Measurements from ENCODE around the gene RHBDL1.

The RHBDL1 gene

DNA sequence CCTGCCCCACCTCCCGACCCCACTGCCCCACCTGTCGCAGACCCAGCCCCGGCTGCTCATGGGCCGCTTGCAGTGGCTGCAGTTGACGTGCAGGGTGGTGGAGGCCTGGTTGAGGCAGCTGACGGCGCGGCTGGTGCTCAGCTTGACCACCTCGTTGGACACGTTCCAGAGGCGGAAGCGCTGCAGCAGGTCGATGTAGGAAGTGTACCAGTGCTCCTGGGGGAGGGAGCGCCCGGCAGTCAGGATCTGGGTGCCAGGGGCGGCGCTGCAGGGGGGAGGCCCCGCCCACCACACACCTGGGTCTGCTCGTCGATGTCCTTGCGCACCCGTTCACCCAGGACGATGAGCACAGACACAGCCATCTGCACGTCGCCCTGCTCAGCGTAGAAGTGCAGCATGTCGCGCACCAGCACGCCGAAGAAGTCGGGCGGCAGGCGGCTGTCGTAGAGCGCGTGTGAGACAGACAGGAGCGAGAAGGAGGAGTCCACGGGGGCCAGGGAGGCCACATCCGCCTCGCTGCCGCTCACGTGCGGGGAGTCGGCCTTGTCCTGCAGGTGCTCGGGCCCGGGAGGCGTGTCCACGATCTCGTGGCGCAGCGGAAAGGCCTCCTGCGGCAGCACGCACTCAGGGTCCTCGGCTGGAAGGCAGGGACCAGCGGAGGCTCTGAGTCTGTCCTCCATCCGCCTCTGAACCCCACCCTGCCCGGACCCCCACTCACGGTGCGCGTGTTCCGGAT is 9.7 kb downstream of the RHBDL1 start (continued):
- TF ChIP-seq, protein P1, sequence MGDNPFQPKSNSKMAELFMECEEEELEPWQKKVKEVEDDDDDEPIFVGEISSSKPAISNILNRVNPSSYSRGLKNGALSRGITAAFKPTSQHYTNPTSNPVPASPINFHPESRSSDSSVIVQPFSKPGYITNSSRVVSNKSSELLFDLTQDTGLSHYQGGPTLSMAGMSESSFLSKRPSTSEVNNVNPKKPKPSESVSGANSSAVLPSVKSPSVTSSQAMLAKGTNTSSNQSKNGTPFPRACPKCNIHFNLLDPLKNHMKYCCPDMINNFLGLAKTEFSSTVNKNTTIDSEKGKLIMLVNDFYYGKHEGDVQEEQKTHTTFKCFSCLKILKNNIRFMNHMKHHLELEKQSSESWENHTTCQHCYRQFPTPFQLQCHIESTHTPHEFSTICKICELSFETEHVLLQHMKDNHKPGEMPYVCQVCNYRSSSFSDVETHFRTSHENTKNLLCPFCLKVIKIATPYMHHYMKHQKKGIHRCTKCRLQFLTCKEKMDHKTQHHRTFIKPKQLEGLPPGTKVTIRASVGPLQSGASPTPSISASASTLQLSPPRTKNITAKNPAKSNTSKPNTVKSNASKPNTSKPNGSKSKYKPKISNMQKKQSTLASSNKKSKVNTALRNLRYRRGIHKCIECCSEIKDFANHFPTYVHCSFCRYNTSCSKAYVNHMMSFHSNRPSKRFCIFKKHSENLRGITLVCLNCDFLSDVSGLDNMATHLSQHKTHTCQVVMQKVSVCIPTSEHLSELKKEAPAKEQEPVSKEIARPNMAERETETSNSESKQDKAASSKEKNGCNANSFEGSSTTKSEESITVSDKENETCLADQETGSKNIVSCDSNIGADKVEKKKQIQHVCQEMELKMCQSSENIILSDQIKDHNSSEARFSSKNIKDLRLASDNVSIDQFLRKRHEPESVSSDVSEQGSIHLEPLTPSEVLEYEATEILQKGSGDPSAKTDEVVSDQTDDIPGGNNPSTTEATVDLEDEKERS (tag by site-specific recombination; IDR thresholded peaks at IDR 0.05), result no peak
- TF ChIP-seq ZNF837 (tag by site-specific recombination; IDR thresholded peaks at IDR 0.05), result 0 out of 2 replicates have a peak, but pooled peaks have one; percentile 41
- TF ChIP-seq SP7 (tag by site-specific recombination; IDR thresholded peaks at IDR 0.05), result no peak
- TF ChIP-seq, protein P2, sequence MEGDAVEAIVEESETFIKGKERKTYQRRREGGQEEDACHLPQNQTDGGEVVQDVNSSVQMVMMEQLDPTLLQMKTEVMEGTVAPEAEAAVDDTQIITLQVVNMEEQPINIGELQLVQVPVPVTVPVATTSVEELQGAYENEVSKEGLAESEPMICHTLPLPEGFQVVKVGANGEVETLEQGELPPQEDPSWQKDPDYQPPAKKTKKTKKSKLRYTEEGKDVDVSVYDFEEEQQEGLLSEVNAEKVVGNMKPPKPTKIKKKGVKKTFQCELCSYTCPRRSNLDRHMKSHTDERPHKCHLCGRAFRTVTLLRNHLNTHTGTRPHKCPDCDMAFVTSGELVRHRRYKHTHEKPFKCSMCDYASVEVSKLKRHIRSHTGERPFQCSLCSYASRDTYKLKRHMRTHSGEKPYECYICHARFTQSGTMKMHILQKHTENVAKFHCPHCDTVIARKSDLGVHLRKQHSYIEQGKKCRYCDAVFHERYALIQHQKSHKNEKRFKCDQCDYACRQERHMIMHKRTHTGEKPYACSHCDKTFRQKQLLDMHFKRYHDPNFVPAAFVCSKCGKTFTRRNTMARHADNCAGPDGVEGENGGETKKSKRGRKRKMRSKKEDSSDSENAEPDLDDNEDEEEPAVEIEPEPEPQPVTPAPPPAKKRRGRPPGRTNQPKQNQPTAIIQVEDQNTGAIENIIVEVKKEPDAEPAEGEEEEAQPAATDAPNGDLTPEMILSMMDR (tag by site-specific recombination; IDR thresholded peaks at IDR 0.05), result no peak
- TF ChIP-seq, protein P3, sequence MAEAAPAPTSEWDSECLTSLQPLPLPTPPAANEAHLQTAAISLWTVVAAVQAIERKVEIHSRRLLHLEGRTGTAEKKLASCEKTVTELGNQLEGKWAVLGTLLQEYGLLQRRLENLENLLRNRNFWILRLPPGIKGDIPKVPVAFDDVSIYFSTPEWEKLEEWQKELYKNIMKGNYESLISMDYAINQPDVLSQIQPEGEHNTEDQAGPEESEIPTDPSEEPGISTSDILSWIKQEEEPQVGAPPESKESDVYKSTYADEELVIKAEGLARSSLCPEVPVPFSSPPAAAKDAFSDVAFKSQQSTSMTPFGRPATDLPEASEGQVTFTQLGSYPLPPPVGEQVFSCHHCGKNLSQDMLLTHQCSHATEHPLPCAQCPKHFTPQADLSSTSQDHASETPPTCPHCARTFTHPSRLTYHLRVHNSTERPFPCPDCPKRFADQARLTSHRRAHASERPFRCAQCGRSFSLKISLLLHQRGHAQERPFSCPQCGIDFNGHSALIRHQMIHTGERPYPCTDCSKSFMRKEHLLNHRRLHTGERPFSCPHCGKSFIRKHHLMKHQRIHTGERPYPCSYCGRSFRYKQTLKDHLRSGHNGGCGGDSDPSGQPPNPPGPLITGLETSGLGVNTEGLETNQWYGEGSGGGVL (tag by site-specific recombination; IDR thresholded peaks at IDR 0.05), result 0 out of 2 replicates have a peak, but pooled peaks have one; percentile 9
- TF ChIP-seq ZNF585B (tag by site-specific recombination; IDR thresholded peaks at IDR 0.05), result no peak
- peak; percentile 37; the same call in 1 of the 2 replicates for TF ChIP-seq SCRT1 (tag by site-specific recombination; IDR thresholded peaks at IDR 0.05; ENCODE audit: borderline replicate concordance)
- TF ChIP-seq GFI1B (tag by site-specific recombination; IDR thresholded peaks at IDR 0.05), result no peak
- no peak for TF ChIP-seq ZNF214 (tag by site-specific recombination; IDR thresholded peaks at IDR 0.05; ENCODE audit: borderline replicate concordance)
- TF ChIP-seq, protein P4, sequence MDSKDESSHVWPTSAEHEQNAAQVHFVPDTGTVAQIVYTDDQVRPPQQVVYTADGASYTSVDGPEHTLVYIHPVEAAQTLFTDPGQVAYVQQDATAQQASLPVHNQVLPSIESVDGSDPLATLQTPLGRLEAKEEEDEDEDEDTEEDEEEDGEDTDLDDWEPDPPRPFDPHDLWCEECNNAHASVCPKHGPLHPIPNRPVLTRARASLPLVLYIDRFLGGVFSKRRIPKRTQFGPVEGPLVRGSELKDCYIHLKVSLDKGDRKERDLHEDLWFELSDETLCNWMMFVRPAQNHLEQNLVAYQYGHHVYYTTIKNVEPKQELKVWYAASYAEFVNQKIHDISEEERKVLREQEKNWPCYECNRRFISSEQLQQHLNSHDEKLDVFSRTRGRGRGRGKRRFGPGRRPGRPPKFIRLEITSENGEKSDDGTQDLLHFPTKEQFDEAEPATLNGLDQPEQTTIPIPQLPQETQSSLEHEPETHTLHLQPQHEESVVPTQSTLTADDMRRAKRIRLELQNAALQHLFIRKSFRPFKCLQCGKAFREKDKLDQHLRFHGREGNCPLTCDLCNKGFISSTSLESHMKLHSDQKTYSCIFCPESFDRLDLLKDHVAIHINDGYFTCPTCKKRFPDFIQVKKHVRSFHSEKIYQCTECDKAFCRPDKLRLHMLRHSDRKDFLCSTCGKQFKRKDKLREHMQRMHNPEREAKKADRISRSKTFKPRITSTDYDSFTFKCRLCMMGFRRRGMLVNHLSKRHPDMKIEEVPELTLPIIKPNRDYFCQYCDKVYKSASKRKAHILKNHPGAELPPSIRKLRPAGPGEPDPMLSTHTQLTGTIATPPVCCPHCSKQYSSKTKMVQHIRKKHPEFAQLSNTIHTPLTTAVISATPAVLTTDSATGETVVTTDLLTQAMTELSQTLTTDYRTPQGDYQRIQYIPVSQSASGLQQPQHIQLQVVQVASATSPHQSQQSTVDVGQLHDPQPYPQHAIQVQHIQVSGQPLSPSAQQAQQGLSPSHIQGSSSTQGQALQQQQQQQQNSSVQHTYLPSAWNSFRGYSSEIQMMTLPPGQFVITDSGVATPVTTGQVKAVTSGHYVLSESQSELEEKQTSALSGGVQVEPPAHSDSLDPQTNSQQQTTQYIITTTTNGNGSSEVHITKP (tag by site-specific recombination; IDR thresholded peaks at IDR 0.05), result no peak
- TF ChIP-seq, protein P5, sequence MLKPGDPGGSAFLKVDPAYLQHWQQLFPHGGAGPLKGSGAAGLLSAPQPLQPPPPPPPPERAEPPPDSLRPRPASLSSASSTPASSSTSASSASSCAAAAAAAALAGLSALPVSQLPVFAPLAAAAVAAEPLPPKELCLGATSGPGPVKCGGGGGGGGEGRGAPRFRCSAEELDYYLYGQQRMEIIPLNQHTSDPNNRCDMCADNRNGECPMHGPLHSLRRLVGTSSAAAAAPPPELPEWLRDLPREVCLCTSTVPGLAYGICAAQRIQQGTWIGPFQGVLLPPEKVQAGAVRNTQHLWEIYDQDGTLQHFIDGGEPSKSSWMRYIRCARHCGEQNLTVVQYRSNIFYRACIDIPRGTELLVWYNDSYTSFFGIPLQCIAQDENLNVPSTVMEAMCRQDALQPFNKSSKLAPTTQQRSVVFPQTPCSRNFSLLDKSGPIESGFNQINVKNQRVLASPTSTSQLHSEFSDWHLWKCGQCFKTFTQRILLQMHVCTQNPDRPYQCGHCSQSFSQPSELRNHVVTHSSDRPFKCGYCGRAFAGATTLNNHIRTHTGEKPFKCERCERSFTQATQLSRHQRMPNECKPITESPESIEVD (tag by site-specific recombination; IDR thresholded peaks at IDR 0.05), result no peak
- TF ChIP-seq ZNF76 (tag by site-specific recombination; IDR thresholded peaks at IDR 0.05; ENCODE audit: borderline replicate concordance, low read depth), result no peak
- no peak for TF ChIP-seq HOXA7 (CRISPR knock-in tag; IDR thresholded peaks at IDR 0.05; ENCODE audit: borderline replicate concordance)
- TF ChIP-seq, protein P6, sequence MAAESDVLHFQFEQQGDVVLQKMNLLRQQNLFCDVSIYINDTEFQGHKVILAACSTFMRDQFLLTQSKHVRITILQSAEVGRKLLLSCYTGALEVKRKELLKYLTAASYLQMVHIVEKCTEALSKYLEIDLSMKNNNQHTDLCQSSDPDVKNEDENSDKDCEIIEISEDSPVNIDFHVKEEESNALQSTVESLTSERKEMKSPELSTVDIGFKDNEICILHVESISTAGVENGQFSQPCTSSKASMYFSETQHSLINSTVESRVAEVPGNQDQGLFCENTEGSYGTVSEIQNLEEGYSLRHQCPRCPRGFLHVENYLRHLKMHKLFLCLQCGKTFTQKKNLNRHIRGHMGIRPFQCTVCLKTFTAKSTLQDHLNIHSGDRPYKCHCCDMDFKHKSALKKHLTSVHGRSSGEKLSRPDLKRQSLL (tag by site-specific recombination; IDR thresholded peaks at IDR 0.05), result no peak
- TF ChIP-seq ZNF561 (tag by site-specific recombination; IDR thresholded peaks at IDR 0.05; ENCODE audit: borderline replicate concordance), result no peak
- no peak for TF ChIP-seq ZNF184 (tag by site-specific recombination; IDR thresholded peaks at IDR 0.05)
- TF ChIP-seq, protein P7, sequence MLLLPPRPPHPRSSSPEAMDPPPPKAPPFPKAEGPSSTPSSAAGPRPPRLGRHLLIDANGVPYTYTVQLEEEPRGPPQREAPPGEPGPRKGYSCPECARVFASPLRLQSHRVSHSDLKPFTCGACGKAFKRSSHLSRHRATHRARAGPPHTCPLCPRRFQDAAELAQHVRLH (tag by site-specific recombination; IDR thresholded peaks at IDR 0.05), result no peak
- TF ChIP-seq KLF9 (tag by site-specific recombination; IDR thresholded peaks at IDR 0.05; ENCODE audit: low read depth), result peak; percentile 40
- TF ChIP-seq RBAK (tag by site-specific recombination; IDR thresholded peaks at IDR 0.05), result no peak
- TF ChIP-seq GLI2 (tag by site-specific recombination; IDR thresholded peaks at IDR 0.05; ENCODE audit: borderline replicate concordance, low read depth), result no peak
- TF ChIP-seq ZNF138 (tag by site-specific recombination; IDR thresholded peaks at IDR 0.05; ENCODE audit: borderline replicate concordance), result no peak
- TF ChIP-seq KLF10 (tag by site-specific recombination; IDR thresholded peaks at IDR 0.05), result no peak
- no peak for TF ChIP-seq ZEB2 (tag by site-specific recombination; IDR thresholded peaks at IDR 0.05)
- TF ChIP-seq ZNF23 (tag by site-specific recombination; IDR thresholded peaks at IDR 0.05; ENCODE audit: borderline replicate concordance), result no peak
- no peak for TF ChIP-seq TCF7L2 (IDR thresholded peaks at IDR 0.05; ENCODE audit: borderline replicate concordance, low read depth, low read length)
